Activated CD8-positive, alpha-beta T cell treated with anti-CD3 and anti-CD28 coated beads, Interleukin-2, amount 10 ng/mL, durations not matched to agents 7 days and 5 days (primary cell): ENCODE results near the gene PGGT1B. TPM values are rescaled to one million over a fixed set of nuclear protein-coding genes. Genes with fewer than 3 reads are reported as not detected.

Experiments used
- total RNA-seq, 2 experiments: library from RNA; stranded (reverse); gene quantifications; one replicate each; pipeline ENCODE4 v1.2.3, GENCODE V29; 2021

The PGGT1B gene
- total RNA-seq, 2 experiments from 2014 or later = 26.1 to 28.6 TPM

Other genes starting within 250 kb of the PGGT1B start
- gene TRIM36, start 93.0 kb downstream of the PGGT1B start, total RNA-seq = under 1 TPM; 0.13 to 0.24 TPM
- under 1 TPM; 0.50 to 0.71 TPM for gene CCDC112, start 33.8 kb upstream of the PGGT1B start, total RNA-seq